GM10248 (cell line): ENCODE measurements around the gene TMEM86A.

Experiments
- CTCF ChIA-PET: fragments of 300-600 bp; sonication (Branson Sonifier 250); formaldehyde crosslinking; extraction: SDS; loops from one replicate; lab custom pipeline; 2021; ENCODE audit warnings: antibody characterized with exemption; lab: Yijun Ruan, JAX
- POLR2A ChIA-PET: fragments of 350-650 bp; sonication (Branson Sonifier 250); formaldehyde crosslinking; extraction: SDS; loops from one replicate; lab custom pipeline; 2020; ENCODE audit warnings: antibody characterized with exemption; lab: Yijun Ruan, JAX
- DNase-seq: peaks from one replicate; pipeline ENCODE4 v3.0.0; 2012; ENCODE audit errors: extremely low spot score
- TF ChIP-seq, protein P1 (sequence below): IDR thresholded peaks from 2 replicates; pipeline ENCODE4 v1.5.1; 2012; ENCODE audit warnings: mild to moderate bottlenecking, low read depth; ENCODE audit errors: extremely low read depth, missing control alignments, control extremely low read depth

The TMEM86A gene

DNA sequence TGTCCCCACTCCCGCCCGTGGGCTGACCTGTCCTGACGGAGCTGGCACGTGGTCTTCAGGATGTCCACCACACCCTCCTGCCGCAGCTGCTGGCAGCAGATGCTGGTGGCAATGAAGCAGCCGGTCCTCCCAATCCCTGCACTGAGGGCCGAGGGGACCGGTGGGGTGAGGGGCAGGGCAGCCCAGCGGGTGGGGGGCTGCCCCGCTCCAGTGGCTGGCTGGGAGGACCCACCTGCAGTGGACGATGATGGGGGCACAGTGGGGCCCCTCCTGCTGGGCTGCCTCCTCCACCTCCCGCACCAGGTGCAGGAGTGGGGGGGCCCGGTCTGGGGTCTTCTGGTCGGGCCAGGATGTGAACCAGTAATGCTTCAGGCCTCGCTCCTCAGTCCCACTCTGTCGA lies 30.8 kb downstream of the TMEM86A start:
- DNase-seq: no peak
- TF ChIP-seq, protein P1, sequence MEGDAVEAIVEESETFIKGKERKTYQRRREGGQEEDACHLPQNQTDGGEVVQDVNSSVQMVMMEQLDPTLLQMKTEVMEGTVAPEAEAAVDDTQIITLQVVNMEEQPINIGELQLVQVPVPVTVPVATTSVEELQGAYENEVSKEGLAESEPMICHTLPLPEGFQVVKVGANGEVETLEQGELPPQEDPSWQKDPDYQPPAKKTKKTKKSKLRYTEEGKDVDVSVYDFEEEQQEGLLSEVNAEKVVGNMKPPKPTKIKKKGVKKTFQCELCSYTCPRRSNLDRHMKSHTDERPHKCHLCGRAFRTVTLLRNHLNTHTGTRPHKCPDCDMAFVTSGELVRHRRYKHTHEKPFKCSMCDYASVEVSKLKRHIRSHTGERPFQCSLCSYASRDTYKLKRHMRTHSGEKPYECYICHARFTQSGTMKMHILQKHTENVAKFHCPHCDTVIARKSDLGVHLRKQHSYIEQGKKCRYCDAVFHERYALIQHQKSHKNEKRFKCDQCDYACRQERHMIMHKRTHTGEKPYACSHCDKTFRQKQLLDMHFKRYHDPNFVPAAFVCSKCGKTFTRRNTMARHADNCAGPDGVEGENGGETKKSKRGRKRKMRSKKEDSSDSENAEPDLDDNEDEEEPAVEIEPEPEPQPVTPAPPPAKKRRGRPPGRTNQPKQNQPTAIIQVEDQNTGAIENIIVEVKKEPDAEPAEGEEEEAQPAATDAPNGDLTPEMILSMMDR: no peak
- POLR2A ChIA-PET: no interaction called here
- CTCF ChIA-PET: interaction anchor here (1.2 to 14.5 kb wide), 5 partner anchors 8 to 614 kb away, joined by 4 to 361 read pairs (median 62); no protein-coding TSS in a partner anchor

- no peak for DNase-seq
- TF ChIP-seq, protein P1: no peak
- CTCF ChIA-PET: interaction anchor here (1.3 to 14.5 kb wide), 9 partner anchors 8 to 615 kb away, joined by 3 to 361 read pairs (median 24); no protein-coding TSS in a partner anchor
- POLR2A ChIA-PET: no interaction called here
Observed at GRCh38 chr11:18730020-18730419, 31.4 kb downstream of the TMEM86A start.

DNA sequence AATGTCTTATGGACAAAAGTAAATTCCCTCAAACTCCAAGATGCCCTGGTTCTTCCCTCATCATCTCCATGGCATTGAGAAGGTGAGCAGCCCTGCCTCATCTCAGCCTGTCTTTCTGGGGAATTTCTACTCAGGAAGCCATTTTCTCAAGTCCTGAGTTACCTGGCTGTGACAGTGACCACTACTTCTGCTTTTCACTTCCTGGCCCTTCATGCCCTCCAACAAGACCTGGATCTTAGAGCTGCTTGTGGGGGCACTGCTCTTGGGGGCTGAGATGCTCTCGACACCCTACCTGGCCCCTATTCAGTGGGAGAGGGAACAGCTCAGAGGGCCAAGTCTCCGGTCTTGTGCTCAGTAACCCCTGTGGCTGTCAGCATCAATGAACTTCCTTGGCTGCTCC lies 32.9 kb downstream of the TMEM86A start:
- DNase-seq: no peak
- ChIA-PET CTCF (interaction anchor here (0.6 to 14.5 kb wide), 38 partner anchors 10 to 627 kb away, joined by 3 to 361 read pairs (median 4); no protein-coding TSS in a partner anchor), POLR2A (no interaction called here)
- TF ChIP-seq, protein P1: no peak

- ChIA-PET CTCF (interaction anchor here (0.6 to 14.5 kb wide), 31 partner anchors 10 to 628 kb away, joined by 3 to 361 read pairs (median 4); no protein-coding TSS in a partner anchor), POLR2A (no interaction called here)
- TF ChIP-seq, protein P1: peak; percentile 98
- peak; percentile 75 for DNase-seq
Observed at GRCh38 chr11:18731949-18732821, 33.6 kb downstream of the TMEM86A start.

- POLR2A ChIA-PET: no interaction called here
- TF ChIP-seq, protein P1: no peak
- CTCF ChIA-PET: interaction anchor here (0.6 to 14.5 kb wide), 10 partner anchors 10 to 618 kb away, joined by 3 to 361 read pairs (median 24); no protein-coding TSS in a partner anchor
- no peak for DNase-seq
Observed at GRCh38 chr11:18733202-18733601, 34.6 kb downstream of the TMEM86A start.

DNA sequence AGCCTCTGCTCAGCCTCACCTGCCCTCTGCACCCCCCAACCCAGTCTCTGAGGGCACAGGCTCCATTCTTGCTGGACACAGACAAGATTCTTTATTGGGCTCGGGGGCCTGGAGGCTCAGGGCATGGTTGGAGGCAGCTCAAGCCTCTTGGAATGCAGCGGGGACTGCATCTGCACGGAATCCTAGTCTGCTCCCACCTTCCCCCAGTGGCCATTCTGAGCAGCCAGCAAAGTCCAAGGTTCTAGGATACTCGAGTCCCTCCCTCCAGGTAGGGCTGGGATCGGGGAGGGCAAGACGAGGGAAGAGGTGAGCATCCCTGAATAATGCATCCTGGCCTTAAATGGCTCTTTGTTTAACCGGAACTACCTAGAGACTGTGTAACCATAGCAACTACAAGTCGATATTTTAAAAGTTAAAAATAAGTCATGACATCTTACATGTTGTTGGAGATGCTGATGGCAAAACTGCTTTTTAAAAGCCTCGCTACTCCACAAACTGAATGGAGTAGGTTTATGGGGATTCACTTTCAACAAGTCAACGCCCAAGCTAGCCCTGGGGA lies 38.1 kb downstream of the TMEM86A start:
- CTCF ChIA-PET: interaction anchor here (1.0 to 5.5 kb wide), 5 partner anchors 9 to 14 kb away, joined by 3 to 38 read pairs (median 4); partner anchors contain the start of gene IGSF22
- DNase-seq: no peak
- TF ChIP-seq, protein P1: no peak
- POLR2A ChIA-PET: no interaction called here
